Activated CD4-positive, alpha-beta T cell treated with anti-CD3 and anti-CD28 coated beads for 36 hours (primary cell): ENCODE data around the gene CD276. TPM values are rescaled to one million over a fixed set of nuclear protein-coding genes. Genes with fewer than 3 reads are reported as not detected.

Experiments
- ATAC-seq: fragments of 200-7000 bp; cut with Tn5 transposase; one replicate; pipeline ENCODE4 v1.10.0; 2021; ENCODE audit warnings: mild to moderate bottlenecking, moderate library complexity
- CTCF ChIA-PET: fragments of 350-600 bp; sonication (Branson Sonifier 250); formaldehyde crosslinking; loops from one replicate; lab custom pipeline; 2021; ENCODE audit warnings: antibody characterized with exemption; lab: Charles Lee
- POLR2A ChIA-PET: fragments of 350-600 bp; sonication (Branson Sonifier 250); formaldehyde crosslinking; loops from one replicate; lab custom pipeline; 2021; ENCODE audit warnings: antibody characterized with exemption, inconsistent platforms; lab: Charles Lee
- DNase-seq: peaks from one replicate; pipeline ENCODE4 v3.0.0-alpha.2; 2020
- H3K27ac Mint-ChIP-seq: one replicate; pipeline ENCODE4 v1.8.0; 2021; ENCODE audit warnings: mixed read lengths
- H3K27me3 Mint-ChIP-seq: one replicate; pipeline ENCODE4 v1.8.0; 2021; ENCODE audit warnings: mixed read lengths
- H3K36me3 Mint-ChIP-seq: one replicate; pipeline ENCODE4 v1.8.0; 2021; ENCODE audit warnings: low read depth, mixed read lengths
- H3K4me1 Mint-ChIP-seq: one replicate; pipeline ENCODE4 v1.8.0; 2021; ENCODE audit warnings: mixed read lengths
- H3K4me3 Mint-ChIP-seq: one replicate; pipeline ENCODE4 v1.8.0; 2021; ENCODE audit warnings: mild to moderate bottlenecking, moderate library complexity, mixed read lengths
- H3K9me3 Mint-ChIP-seq: one replicate; pipeline ENCODE4 v1.8.0; 2021; ENCODE audit warnings: low read depth, mixed read lengths
- intact Hi-C, 2 experiments: fragments of 100-400 bp; cut with DNase I in 1 of 2; cut with micrococcal nuclease in 1 of 2; formaldehyde crosslinking; loops; one replicate each; pipeline versions ENCODE4 v1.14.2 to v1.15.1; 2022 to 2024; cut with DNase I, micrococcal nuclease
- total RNA-seq, 2 experiments: library from RNA; stranded (reverse); gene quantifications; one replicate each; pipeline ENCODE4 v1.2.3, GENCODE V29; 2021

CD276 gene
- total RNA-seq, 2 experiments from 2014 or later: 2.6 to 3.0 TPM

GRCh38 chr15:73709686-73710085 is 25.5 kb downstream of the CD276 start:
- CTCF ChIA-PET: interaction anchor here (0.7 to 1.0 kb wide), 2 partner anchors 10 to 148 kb away, joined by 3 read pairs; no protein-coding TSS in a partner anchor
- no peaks in the 10 kb centered on the region for H3K4me1 Mint-ChIP-seq
- peaks cover 2% of the 10 kb centered on the region for H3K27me3 Mint-ChIP-seq
- ATAC-seq (no peak), DNase-seq (no peak)
- no peak overlapping the region for H3K27ac Mint-ChIP-seq
- no peak overlapping the region for H3K4me3 Mint-ChIP-seq
- H3K9me3 Mint-ChIP-seq: no peaks in the 10 kb centered on the region
- H3K36me3 Mint-ChIP-seq: no peaks in the 10 kb centered on the region
- POLR2A ChIA-PET: no interaction called here
- intact Hi-C loops: no loop called here

GRCh38 chr15:73710321-73710720 is 26.1 kb downstream of the CD276 start:
- intact Hi-C loops: no loop called here
- Mint-ChIP-seq H3K4me1 (no peaks in the 10 kb centered on the region), H3K4me3 (no peak overlapping the region), H3K27ac (no peak overlapping the region), H3K36me3 (no peaks in the 10 kb centered on the region), H3K9me3 (no peaks in the 10 kb centered on the region), H3K27me3 (peaks cover 2% of the 10 kb centered on the region)
- CTCF ChIA-PET: interaction anchor here (1.0 kb wide), 1 partner anchor 11 kb away, joined by 3 read pairs; no protein-coding TSS in a partner anchor
- ATAC-seq: no peak
- POLR2A ChIA-PET: no interaction called here
- DNase-seq: no peak

GRCh38 chr15:73711526-73711925 is 27.3 kb downstream of the CD276 start:
- Mint-ChIP-seq H3K4me3 (no peak overlapping the region), H3K27me3 (peaks cover 2% of the 10 kb centered on the region), H3K4me1 (no peaks in the 10 kb centered on the region), H3K9me3 (no peaks in the 10 kb centered on the region), H3K27ac (no peak overlapping the region), H3K36me3 (no peaks in the 10 kb centered on the region)
- no peak for DNase-seq
- POLR2A ChIA-PET: no interaction called here
- ATAC-seq: no peak
- intact Hi-C loops: no loop called here
- CTCF ChIA-PET: interaction anchor here (0.6 to 1.2 kb wide), 2 partner anchors 11 to 471 kb away, joined by 3 to 5 read pairs; no protein-coding TSS in a partner anchor

- H3K36me3 Mint-ChIP-seq: no peaks in the 10 kb centered on the region
- no peak overlapping the region for H3K27ac Mint-ChIP-seq
- H3K4me1 Mint-ChIP-seq: no peaks in the 10 kb centered on the region
- ATAC-seq (no peak), DNase-seq (no peak)
- ChIA-PET POLR2A (no interaction called here), CTCF (interaction anchor here (0.6 to 1.2 kb wide), 2 partner anchors 12 to 472 kb away, joined by 3 to 5 read pairs; no protein-coding TSS in a partner anchor)
- H3K27me3 Mint-ChIP-seq: peaks cover 2% of the 10 kb centered on the region
- no peak overlapping the region for H3K4me3 Mint-ChIP-seq
- intact Hi-C loops: no loop called here
- no peaks in the 10 kb centered on the region for H3K9me3 Mint-ChIP-seq
Measured at GRCh38 chr15:73712107-73712506, 27.9 kb downstream of the CD276 start.

- Mint-ChIP-seq H3K4me3 (no peak overlapping the region), H3K9me3 (no peaks in the 10 kb centered on the region), H3K36me3 (no peaks in the 10 kb centered on the region), H3K27ac (no peak overlapping the region), H3K27me3 (peaks cover 2% of the 10 kb centered on the region), H3K4me1 (no peaks in the 10 kb centered on the region)
- DNase-seq (no peak), ATAC-seq (no peak)
- CTCF ChIA-PET: no interaction called here
- POLR2A ChIA-PET: no interaction called here
- intact Hi-C loops: no loop called here
Measured at GRCh38 chr15:73714695-73715301, 30.6 kb downstream of the CD276 start.

- no peak overlapping the region for H3K27ac Mint-ChIP-seq
- intact Hi-C loops: no loop called here
Measured at GRCh38 chr15:73715417-73715816, 31.2 kb downstream of the CD276 start.

GRCh38 chr15:73716417-73716816 is 32.2 kb downstream of the CD276 start:
- DNase-seq (no peak), ATAC-seq (no peak)
- Mint-ChIP-seq H3K27ac (no peak overlapping the region), H3K36me3 (no peaks in the 10 kb centered on the region), H3K9me3 (no peaks in the 10 kb centered on the region), H3K4me1 (no peaks in the 10 kb centered on the region), H3K4me3 (no peak overlapping the region), H3K27me3 (peaks cover 2% of the 10 kb centered on the region)
- ChIA-PET POLR2A (no interaction called here), CTCF (interaction anchor here (1.5 kb wide), 1 partner anchor 12 kb away, joined by 5 read pairs; no protein-coding TSS in a partner anchor)
- intact Hi-C loops: no loop called here

More at GRCh38 chr15:73715417-73715816, 31.2 kb downstream of the CD276 start:
- DNase-seq (no peak), ATAC-seq (no peak)
- no peaks in the 10 kb centered on the region for H3K4me1 Mint-ChIP-seq
- H3K4me3 Mint-ChIP-seq: no peak overlapping the region
- H3K9me3 Mint-ChIP-seq: no peaks in the 10 kb centered on the region
- peaks cover 2% of the 10 kb centered on the region for H3K27me3 Mint-ChIP-seq
- ChIA-PET POLR2A (no interaction called here), CTCF (no interaction called here)
- no peaks in the 10 kb centered on the region for H3K36me3 Mint-ChIP-seq

GRCh38 chr15:73717206-73717605 is 33.0 kb downstream of the CD276 start:
- Mint-ChIP-seq H3K4me1 (no peaks in the 10 kb centered on the region), H3K27ac (no peak overlapping the region), H3K36me3 (no peaks in the 10 kb centered on the region), H3K9me3 (no peaks in the 10 kb centered on the region), H3K27me3 (peaks cover 5% of the 10 kb centered on the region), H3K4me3 (no peak overlapping the region)
- DNase-seq (no peak), ATAC-seq (no peak)
- POLR2A ChIA-PET: interaction anchor here (0.6 kb wide), 1 partner anchor 28 kb away, joined by 3 read pairs; no protein-coding TSS in a partner anchor
- intact Hi-C loops: no loop called here
- CTCF ChIA-PET: interaction anchor here (1.5 kb wide), 1 partner anchor 12 kb away, joined by 5 read pairs; no protein-coding TSS in a partner anchor

GRCh38 chr15:73717802-73718201 is 33.6 kb downstream of the CD276 start:
- DNase-seq (no peak), ATAC-seq (no peak)
- POLR2A ChIA-PET: interaction anchor here (0.6 to 0.7 kb wide), 2 partner anchors 27 to 908 kb away, joined by 3 read pairs; no protein-coding TSS in a partner anchor
- Mint-ChIP-seq H3K27me3 (peaks cover 5% of the 10 kb centered on the region), H3K27ac (no peak overlapping the region), H3K4me1 (no peaks in the 10 kb centered on the region), H3K36me3 (no peaks in the 10 kb centered on the region), H3K4me3 (no peak overlapping the region), H3K9me3 (no peaks in the 10 kb centered on the region)
- intact Hi-C loops: no loop called here
- CTCF ChIA-PET: interaction anchor here (1.0 to 1.5 kb wide), 2 partner anchors 13 to 17 kb away, joined by 3 to 5 read pairs; no protein-coding TSS in a partner anchor

GRCh38 chr15:73718694-73719093 is 34.5 kb downstream of the CD276 start:
- Mint-ChIP-seq H3K27me3 (peaks cover 7% of the 10 kb centered on the region), H3K4me1 (no peaks in the 10 kb centered on the region), H3K27ac (no peak overlapping the region), H3K9me3 (no peaks in the 10 kb centered on the region), H3K36me3 (no peaks in the 10 kb centered on the region), H3K4me3 (no peak overlapping the region)
- DNase-seq: no peak
- ChIA-PET CTCF (interaction anchor here (0.7 to 1.5 kb wide), 2 partner anchors 13 to 62 kb away, joined by 4 to 5 read pairs; no protein-coding TSS in a partner anchor), POLR2A (no interaction called here)
- intact Hi-C loops: no loop called here
- no peak for ATAC-seq

- intact Hi-C loops: no loop called here
- CTCF ChIA-PET: interaction anchor here (0.5 to 1.5 kb wide), 2 partner anchors 86 to 104 kb away, joined by 4 read pairs; no protein-coding TSS in a partner anchor
- no peak for DNase-seq
- Mint-ChIP-seq H3K27me3 (peaks cover 11% of the 10 kb centered on the region), H3K36me3 (no peaks in the 10 kb centered on the region), H3K4me3 (no peak overlapping the region), H3K4me1 (no peaks in the 10 kb centered on the region), H3K27ac (no peak overlapping the region), H3K9me3 (no peaks in the 10 kb centered on the region)
- POLR2A ChIA-PET: interaction anchor here (0.7 kb wide), 1 partner anchor 611 kb away, joined by 3 read pairs; no protein-coding TSS in a partner anchor
- ATAC-seq: no peak
Measured at GRCh38 chr15:73722425-73722824, 38.2 kb downstream of the CD276 start.
